H9 (cell line): ENCODE measurements around the gene RFT1. TPM values are rescaled to one million over a fixed set of nuclear protein-coding genes. Genes with fewer than 3 reads are reported as not detected.

Source experiments
- DNase-seq: peaks from one replicate; pipeline ENCODE4 v3.0.0-alpha.2; 2017
- H2AFZ ChIP-seq: one replicate; pipeline ENCODE4 v1.6.1; 2013; ENCODE audit warnings: mild to moderate bottlenecking, low read length, control low read depth, moderate library complexity
- H2AK5ac ChIP-seq: 2 replicates; pipeline ENCODE4 v1.6.1; 2013; ENCODE audit warnings: low read length, control low read depth, mixed read lengths; ENCODE audit not compliant: insufficient read length
- H2BK120ac ChIP-seq: one replicate; pipeline ENCODE4 v1.6.1; 2013; ENCODE audit warnings: low read depth, mild to moderate bottlenecking, low read length, control low read depth, inconsistent platforms; ENCODE audit not compliant: poor library complexity, severe bottlenecking
- H2BK12ac ChIP-seq: 2 replicates; pipeline ENCODE4 v1.6.1; 2013; ENCODE audit warnings: low read length, control low read depth, mixed read lengths, low read depth; ENCODE audit not compliant: insufficient read length
- H2BK15ac ChIP-seq: 2 replicates; pipeline ENCODE4 v1.6.1; 2013; ENCODE audit warnings: low read depth, low read length, control low read depth
- H2BK20ac ChIP-seq: one replicate; pipeline ENCODE4 v1.6.1; 2013; ENCODE audit warnings: low read depth, mild to moderate bottlenecking, low read length, control low read depth, inconsistent platforms; ENCODE audit not compliant: poor library complexity, severe bottlenecking
- H2BK5ac ChIP-seq: 2 replicates; pipeline ENCODE4 v1.6.1; 2013; ENCODE audit warnings: low read length, control low read depth, mixed read lengths; ENCODE audit not compliant: insufficient read length
- H3K14ac ChIP-seq: 2 replicates; pipeline ENCODE4 v1.6.1; 2013; ENCODE audit warnings: low read length, control low read depth; ENCODE audit not compliant: insufficient read depth
- H3K18ac ChIP-seq: 2 replicates; pipeline ENCODE4 v1.6.1; 2013; ENCODE audit warnings: low read depth, mild to moderate bottlenecking, mixed read lengths, low read length, control low read depth; ENCODE audit not compliant: insufficient read length
- H3K23ac ChIP-seq: 2 replicates; pipeline ENCODE4 v1.6.1; 2013; ENCODE audit warnings: low read length, control low read depth, mixed read lengths, low read depth; ENCODE audit not compliant: insufficient read length
- H3K23me2 ChIP-seq: 2 replicates; pipeline ENCODE4 v1.6.1; 2013; ENCODE audit warnings: low read depth, mild to moderate bottlenecking, mixed read lengths, low read length, control low read depth; ENCODE audit not compliant: insufficient read length, poor library complexity, severe bottlenecking
- H3K27ac ChIP-seq: 2 replicates; pipeline ENCODE4 v1.5.1; 2013; ENCODE audit warnings: low read length, control low read depth, mixed read lengths, low read depth; ENCODE audit not compliant: insufficient read length
- H3K27me3 ChIP-seq: 2 replicates; pipeline ENCODE4 v1.6.1; 2013; ENCODE audit warnings: low read length, control low read depth, inconsistent platforms; ENCODE audit not compliant: insufficient read depth
- H3K4ac ChIP-seq: 2 replicates; pipeline ENCODE4 v1.6.1; 2013; ENCODE audit warnings: low read depth, mild to moderate bottlenecking, control low read depth, inconsistent platforms, low read length, moderate library complexity
- H3K4me1 ChIP-seq: 2 replicates; pipeline ENCODE4 v1.6.1; 2013; ENCODE audit warnings: low read length, control low read depth, inconsistent platforms; ENCODE audit not compliant: insufficient read depth
- H3K4me2 ChIP-seq: 2 replicates; pipeline ENCODE4 v1.6.1; 2013; ENCODE audit warnings: low read length, control low read depth, mixed read lengths; ENCODE audit not compliant: insufficient read length, insufficient read depth
- H3K56ac ChIP-seq: 2 replicates; pipeline ENCODE4 v1.6.1; 2013; ENCODE audit warnings: low read depth, mild to moderate bottlenecking, mixed read lengths, low read length, control low read depth; ENCODE audit not compliant: insufficient read length
- H3K79me1 ChIP-seq: 2 replicates; pipeline ENCODE4 v1.6.1; 2013; ENCODE audit warnings: low read depth, mild to moderate bottlenecking, moderate library complexity, low read length, control low read depth, inconsistent platforms; ENCODE audit not compliant: insufficient read depth, poor library complexity, severe bottlenecking
- H3K79me2 ChIP-seq: 2 replicates; pipeline ENCODE4 v1.6.1; 2013; ENCODE audit warnings: low read length, control low read depth, inconsistent platforms; ENCODE audit not compliant: insufficient read depth
- H3K9ac ChIP-seq: 2 replicates; pipeline ENCODE4 v1.6.1; 2013; ENCODE audit warnings: low read length, control low read depth, mixed read lengths; ENCODE audit not compliant: insufficient read length; ENCODE audit errors: extremely low read depth
- H3K9me3 ChIP-seq: one replicate; pipeline ENCODE4 v1.6.1; 2013; ENCODE audit warnings: low read depth, low read length, inconsistent platforms; ENCODE audit not compliant: control insufficient read depth
- H3T11ph ChIP-seq: one replicate; pipeline ENCODE4 v1.6.1; 2013; ENCODE audit warnings: mild to moderate bottlenecking, low read length, control low read depth, inconsistent platforms
- H4K20me1 ChIP-seq: one replicate; pipeline ENCODE4 v1.6.1; 2013; ENCODE audit not compliant: control insufficient read depth, insufficient read length, insufficient read depth
- H4K5ac ChIP-seq: 2 replicates; pipeline ENCODE4 v1.6.1; 2013; ENCODE audit warnings: low read depth, mild to moderate bottlenecking, mixed read lengths, low read length, control low read depth; ENCODE audit not compliant: insufficient read length
- H4K8ac ChIP-seq: replicated peaks from 2 replicates; pipeline ENCODE4 v1.6.1; 2013; ENCODE audit warnings: low read length, control low read depth, mixed read lengths, low read depth; ENCODE audit not compliant: insufficient read length
- H4K91ac ChIP-seq: 2 replicates; pipeline ENCODE4 v1.6.1; 2013; ENCODE audit warnings: low read depth, mild to moderate bottlenecking, moderate library complexity, mixed read lengths, low read length, control low read depth; ENCODE audit not compliant: insufficient read length
- H3K27ac Mint-ChIP-seq, 3 experiments: 2 replicates in 2 of 3; 3 replicates in 1 of 3; pipeline ENCODE4 v1.8.0; 2020 to 2021; ENCODE audit warnings: mixed read lengths in 3 of 3, mild to moderate bottlenecking in 1 of 3, moderate library complexity in 1 of 3
- H3K27me3 Mint-ChIP-seq: 2 replicates; pipeline ENCODE4 v1.8.0; 2021; ENCODE audit warnings: low read depth, mild to moderate bottlenecking, moderate library complexity, mixed read lengths
- H3K36me3 Mint-ChIP-seq, 3 experiments: 2 replicates in 2 of 3; 3 replicates in 1 of 3; pipeline ENCODE4 v1.8.0; 2020 to 2021; ENCODE audit warnings: low read depth in 3 of 3, mixed read lengths in 3 of 3; ENCODE audit not compliant: insufficient read depth in 1 of 3
- H3K4me1 Mint-ChIP-seq, 2 experiments: 2 replicates each; pipeline ENCODE4 v1.8.0; 2020; ENCODE audit warnings: mixed read lengths in 2 of 2
- H3K4me3 Mint-ChIP-seq, 2 experiments: 2 replicates in 1 of 2; 3 replicates in 1 of 2; pipeline ENCODE4 v1.8.0; 2020 to 2021; ENCODE audit warnings: mild to moderate bottlenecking in 2 of 2, mixed read lengths in 2 of 2, moderate library complexity in 1 of 2
- H3K9me3 Mint-ChIP-seq, 2 experiments: 2 replicates in 1 of 2; 3 replicates in 1 of 2; pipeline ENCODE4 v1.8.0; 2020; ENCODE audit warnings: mild to moderate bottlenecking in 2 of 2, mixed read lengths in 2 of 2, moderate library complexity in 1 of 2
- WGBS: extraction: QIAGEN DNeasy Blood & Tissue Kit; methylation state at CpG from one replicate; pipeline ENCODE4 v1.1.7; 2013; ENCODE audit warnings: missing lambda C conversion rate, low lambda C conversion rate, mixed read lengths; ENCODE audit not compliant: insufficient read length; ENCODE audit errors: extremely low coverage; 5-methylcytosine and 5-hydroxymethylcytosine counted together
- total RNA-seq: library from RNA; stranded (reverse); gene quantifications from 2 replicates; pipeline ENCODE4 v1.2.1, GENCODE V29; 2021
- TF ChIP-seq, protein P1 (sequence below): fragments of 200-600 bp; sonication (generic); conservative IDR thresholded peaks from 3 replicates; pipeline ENCODE4 v1.8.0; 2021; ENCODE audit warnings: antibody characterized with exemption, mild to moderate bottlenecking

The RFT1 gene
- total RNA-seq, 1 experiment from 2014 or later = 24.1 TPM

DNA sequence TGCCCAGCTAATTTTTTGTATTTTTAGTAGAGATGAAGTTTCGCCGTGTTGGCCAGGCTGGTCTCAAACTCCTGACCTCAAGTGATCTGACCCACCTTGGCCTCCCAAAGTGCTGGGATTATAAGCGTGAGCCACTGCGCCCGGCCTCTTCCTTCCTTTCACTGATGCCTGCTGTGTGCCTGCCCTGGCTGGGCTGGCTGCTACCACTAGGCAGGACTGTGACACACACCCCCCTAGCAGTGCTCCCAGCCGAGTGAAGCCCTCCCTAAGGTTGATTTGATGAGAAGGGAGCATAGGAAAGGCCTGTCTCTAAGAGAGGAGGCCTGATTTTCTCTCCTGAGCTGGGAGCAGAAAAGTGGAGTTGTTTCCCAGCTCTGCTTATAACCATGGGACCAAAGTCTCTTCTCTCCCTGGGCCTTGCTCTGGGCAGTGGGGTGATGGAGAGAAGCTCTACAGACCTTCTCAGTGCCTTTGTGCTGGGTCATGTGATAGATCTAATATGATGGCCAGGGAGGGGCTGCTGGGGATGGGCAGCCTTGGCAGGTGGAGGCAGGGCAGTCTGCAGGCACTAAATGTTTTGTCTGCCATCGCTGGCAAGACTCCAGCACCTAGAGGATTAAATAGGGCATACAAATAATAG, 64.3 kb downstream of the RFT1 start:
- H3T11ph ChIP-seq = no peak overlapping the region
- no peaks in the 10 kb centered on the region for H3K79me1 ChIP-seq
- peaks cover 0 to 9% of the 10 kb centered on the region in 2 experiments; a peak in 1 of 4 replicates for H3K4me1 Mint-ChIP-seq
- TF ChIP-seq, protein P1, sequence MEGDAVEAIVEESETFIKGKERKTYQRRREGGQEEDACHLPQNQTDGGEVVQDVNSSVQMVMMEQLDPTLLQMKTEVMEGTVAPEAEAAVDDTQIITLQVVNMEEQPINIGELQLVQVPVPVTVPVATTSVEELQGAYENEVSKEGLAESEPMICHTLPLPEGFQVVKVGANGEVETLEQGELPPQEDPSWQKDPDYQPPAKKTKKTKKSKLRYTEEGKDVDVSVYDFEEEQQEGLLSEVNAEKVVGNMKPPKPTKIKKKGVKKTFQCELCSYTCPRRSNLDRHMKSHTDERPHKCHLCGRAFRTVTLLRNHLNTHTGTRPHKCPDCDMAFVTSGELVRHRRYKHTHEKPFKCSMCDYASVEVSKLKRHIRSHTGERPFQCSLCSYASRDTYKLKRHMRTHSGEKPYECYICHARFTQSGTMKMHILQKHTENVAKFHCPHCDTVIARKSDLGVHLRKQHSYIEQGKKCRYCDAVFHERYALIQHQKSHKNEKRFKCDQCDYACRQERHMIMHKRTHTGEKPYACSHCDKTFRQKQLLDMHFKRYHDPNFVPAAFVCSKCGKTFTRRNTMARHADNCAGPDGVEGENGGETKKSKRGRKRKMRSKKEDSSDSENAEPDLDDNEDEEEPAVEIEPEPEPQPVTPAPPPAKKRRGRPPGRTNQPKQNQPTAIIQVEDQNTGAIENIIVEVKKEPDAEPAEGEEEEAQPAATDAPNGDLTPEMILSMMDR = no peak
- H4K8ac ChIP-seq = no peak overlapping the region
- H3K9me3 Mint-ChIP-seq = no peaks in the 10 kb centered on the region; a peak in 1 of 5 replicates
- H2BK120ac ChIP-seq = no peak overlapping the region
- H3K9me3 ChIP-seq = no peaks in the 10 kb centered on the region
- no peak for DNase-seq
- H2AK5ac ChIP-seq = no peak overlapping the region
- peaks cover 18% of the 10 kb centered on the region for H3K27me3 Mint-ChIP-seq
- no peaks in the 10 kb centered on the region for H3K23me2 ChIP-seq
- no peaks in the 10 kb centered on the region for H3K36me3 Mint-ChIP-seq
- H2BK15ac ChIP-seq = no peak overlapping the region
- no peaks in the 10 kb centered on the region for H3K27me3 ChIP-seq
- no peak overlapping the region for H3K56ac ChIP-seq
- no peak overlapping the region for H3K27ac ChIP-seq
- H3K4ac ChIP-seq = no peak overlapping the region
- H3K27ac Mint-ChIP-seq = no peak overlapping the region
- no peak overlapping the region for H4K91ac ChIP-seq
- no peak overlapping the region for H2BK20ac ChIP-seq
- no peaks in the 10 kb centered on the region for H4K20me1 ChIP-seq
- no peak overlapping the region for H2BK12ac ChIP-seq
- no peak overlapping the region for H2AFZ ChIP-seq
- no peak overlapping the region for H3K18ac ChIP-seq
- no peak overlapping the region for H3K4me2 ChIP-seq
- no peak overlapping the region for H3K14ac ChIP-seq
- H3K4me1 ChIP-seq = no peaks in the 10 kb centered on the region
- H3K4me3 Mint-ChIP-seq = no peak overlapping the region
- no CpG with 5 or more reads among the region's 7 CpGs for WGBS
- no peak overlapping the region for H2BK5ac ChIP-seq
- no peak overlapping the region for H3K23ac ChIP-seq
- no peak overlapping the region for H3K9ac ChIP-seq
- no peaks in the 10 kb centered on the region for H3K79me2 ChIP-seq
- no peak overlapping the region for H4K5ac ChIP-seq
